ENCODE data around the gene GRIA4.
A peak's percentile ranks its signal among the peaks of the same experiment; 100 is the strongest.

The GRIA4 gene

DNA sequence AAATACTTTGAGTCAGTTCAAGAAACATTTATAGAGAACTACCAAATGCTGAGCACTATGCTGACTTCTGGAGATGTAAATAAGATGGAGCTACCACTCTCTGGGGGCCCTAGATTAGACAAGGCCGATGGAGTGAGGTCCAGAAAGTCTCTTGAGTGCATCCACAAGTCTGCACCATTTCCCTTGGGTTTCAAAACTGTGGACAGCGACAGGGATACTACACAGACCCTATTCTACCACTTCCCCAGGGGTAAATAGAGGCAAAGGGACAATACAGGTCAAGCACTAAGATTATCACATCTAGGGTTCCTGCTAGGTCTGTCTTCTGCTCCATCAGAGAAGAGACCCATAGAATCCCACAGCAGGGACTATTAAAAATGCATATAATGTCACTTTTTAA lies 183.2 kb downstream of the GRIA4 start:
- DNase-seq = no peak

DNA sequence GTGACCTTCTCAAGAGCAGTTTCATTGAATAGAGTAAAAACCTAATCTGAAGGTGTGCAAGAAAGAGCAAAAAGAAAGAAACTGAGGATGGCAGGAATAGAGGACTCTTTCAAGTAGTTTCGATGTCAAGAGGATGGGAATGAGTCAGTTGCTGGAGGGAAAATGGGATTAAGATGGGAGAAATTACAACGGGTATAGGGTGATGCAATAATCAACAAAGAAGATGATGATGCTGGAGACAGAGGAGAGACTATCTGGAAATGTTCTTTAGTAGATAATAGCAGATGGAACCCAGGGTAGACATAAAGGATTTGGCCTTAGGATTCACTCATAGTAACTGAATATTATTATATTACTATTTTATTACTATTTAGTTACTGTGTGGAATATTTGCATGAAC lies 189.4 kb downstream of the GRIA4 start:
- DNase-seq = no peak

DNA sequence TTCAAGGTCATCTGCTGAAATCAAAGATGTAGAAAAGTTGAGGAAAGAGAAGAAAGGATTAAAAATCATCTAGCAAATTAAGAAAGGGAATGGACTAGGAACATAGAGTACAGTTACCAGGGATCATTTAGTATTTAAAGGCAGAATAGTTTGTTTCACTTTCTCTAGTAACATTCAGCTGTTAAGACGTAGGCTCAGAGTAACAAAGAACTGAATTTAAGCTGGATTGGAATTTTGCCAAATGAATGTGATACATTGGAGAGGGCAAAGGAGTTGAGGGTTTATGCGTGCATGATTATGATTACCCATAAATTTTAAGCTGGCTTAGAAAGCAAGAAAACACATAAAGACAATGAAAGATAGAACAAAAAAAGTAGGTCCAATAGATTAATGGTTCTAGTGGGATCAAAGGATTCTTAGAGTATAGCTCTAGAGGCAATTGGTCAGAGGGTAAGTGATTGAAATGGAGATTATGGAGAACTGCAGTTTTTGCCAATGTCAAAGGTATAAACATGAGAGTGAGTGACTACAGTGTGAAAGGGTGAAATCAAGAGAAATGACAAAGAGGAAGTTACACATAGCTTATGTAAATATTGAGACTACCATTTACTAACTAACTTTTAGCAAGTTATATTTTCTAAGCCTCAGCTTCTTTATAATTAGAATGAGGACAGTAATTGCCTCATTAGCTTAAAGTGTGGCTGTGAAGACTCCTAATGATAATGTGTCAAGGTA lies 190.0 kb downstream of the GRIA4 start:
- DNase-seq = no peak

DNA sequence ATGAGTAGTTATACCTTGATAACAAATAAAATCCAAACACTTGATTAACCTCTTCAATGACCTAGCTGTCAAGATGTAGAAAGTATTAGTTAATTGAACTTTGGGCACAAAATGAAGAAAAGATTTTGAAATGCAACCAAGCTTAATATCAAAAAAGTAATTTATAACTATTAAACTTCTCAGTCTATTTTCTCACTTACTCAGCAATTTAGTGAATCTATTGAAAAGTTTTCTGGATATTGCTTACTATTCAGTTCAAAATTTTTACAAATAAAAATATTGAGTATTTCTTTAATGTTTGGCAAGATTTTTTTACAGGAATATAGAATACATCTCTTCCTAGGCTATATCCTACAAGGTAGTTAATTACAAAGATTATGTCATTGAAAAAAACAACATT lies 192.5 kb downstream of the GRIA4 start:
- no peak for DNase-seq

DNA sequence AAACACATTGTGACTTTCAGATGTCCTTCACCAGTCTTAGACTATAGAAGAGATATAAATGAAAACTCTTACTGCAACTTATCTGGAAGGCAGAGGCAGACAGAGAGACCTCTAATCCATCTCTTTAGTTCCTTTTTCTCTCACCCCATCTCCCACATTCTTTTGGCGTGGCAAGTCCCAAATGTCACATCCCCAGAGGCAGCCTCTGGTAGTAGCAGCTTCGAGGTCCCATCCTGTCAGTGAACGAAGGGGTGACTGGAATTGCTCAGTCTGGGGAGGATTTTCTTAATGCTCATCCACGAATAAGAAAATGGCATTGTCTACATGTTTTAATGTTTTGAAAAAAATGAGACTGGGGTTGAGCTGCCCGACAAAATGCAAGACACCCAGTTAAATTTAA lies 201.4 kb downstream of the GRIA4 start:
- no peak for DNase-seq

DNA sequence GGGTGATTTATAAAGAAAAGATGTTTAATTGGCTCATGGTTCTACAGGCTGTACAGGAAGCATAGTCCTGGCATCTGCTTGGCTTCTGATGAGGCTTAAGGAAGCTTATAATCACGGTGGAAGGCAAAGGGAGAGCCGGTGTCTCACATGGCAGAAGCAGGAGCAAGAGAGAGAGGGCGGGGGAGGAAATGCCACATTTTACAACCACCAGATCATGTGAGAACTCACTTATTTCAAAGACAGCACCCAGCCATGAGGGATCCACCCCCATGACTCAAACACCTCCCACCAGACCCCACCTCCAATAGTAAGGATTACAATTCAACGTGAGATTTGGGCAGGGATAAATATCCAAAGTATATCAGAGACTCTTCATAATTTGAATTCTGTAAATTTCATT lies 211.5 kb downstream of the GRIA4 start:
- no peak for DNase-seq

DNA sequence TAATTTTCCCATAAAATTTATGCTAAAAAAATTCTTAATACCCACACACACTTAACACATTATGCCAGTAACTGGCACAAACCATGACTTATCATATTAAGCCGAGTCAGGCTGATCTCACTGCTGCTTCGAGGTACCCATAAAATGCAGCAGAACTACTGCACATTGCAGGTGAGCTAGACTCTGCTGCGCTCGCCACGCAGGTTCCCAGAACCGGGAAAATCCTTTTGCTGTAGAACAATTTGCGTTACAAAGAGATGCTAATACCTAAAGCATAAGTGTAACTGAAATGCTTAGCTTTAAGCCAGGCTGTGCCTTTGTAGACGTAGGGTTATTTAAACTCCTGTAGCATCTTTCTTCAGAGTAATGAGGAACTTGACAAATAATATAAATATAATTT lies 211.9 kb downstream of the GRIA4 start:
- no peak for DNase-seq

DNA sequence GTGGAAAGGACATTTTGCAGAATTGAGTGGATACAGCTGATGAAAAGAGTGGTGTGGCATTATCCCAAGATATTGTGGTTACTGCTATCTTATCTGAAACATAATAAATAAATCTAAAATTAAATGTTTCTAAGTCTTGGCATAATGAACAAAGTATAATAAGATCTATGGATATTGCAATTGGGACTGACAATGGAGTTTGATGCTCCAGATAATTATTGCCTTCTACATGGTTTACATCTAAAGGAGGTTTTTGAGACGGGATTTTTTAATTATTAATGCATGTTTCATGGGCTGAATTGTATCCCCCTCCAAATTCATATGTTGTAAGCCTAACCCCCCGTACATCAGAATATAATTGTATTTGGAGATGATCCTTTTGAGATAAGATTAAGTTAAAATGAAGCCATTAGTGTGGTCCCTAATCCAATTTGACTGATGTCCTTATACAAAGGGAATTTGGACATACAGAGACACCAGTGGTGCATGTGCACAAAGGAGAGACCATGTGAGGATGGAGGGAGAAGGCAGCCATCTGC lies 213.7 kb downstream of the GRIA4 start:
- DNase-seq = no peak

DNA sequence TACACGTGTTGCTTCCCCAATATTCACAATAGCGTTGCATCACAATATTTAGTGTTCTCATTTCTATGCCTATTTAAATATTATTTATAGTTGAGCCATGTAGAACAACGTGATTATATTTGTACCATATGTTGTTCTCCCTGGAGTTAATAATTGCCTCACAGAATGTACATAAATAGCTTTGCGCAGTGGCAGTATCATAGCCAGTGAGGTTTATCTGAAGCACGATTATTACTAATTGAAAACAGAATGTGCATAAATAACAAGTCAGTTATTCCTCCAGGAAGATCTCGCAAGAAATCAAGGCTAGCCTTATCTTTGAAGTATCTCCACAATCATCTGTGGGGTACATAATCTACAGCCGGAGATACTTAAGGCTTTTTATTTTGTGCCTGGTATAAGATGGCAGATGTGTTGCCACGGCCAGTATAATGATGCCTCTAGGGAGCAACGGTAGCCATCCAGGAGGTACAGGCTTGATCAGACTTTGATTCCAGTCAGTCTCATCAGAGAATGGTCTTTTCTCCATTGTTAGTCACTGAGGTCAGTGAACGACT lies 214.7 kb downstream of the GRIA4 start:
- DNase-seq = no peak

DNA sequence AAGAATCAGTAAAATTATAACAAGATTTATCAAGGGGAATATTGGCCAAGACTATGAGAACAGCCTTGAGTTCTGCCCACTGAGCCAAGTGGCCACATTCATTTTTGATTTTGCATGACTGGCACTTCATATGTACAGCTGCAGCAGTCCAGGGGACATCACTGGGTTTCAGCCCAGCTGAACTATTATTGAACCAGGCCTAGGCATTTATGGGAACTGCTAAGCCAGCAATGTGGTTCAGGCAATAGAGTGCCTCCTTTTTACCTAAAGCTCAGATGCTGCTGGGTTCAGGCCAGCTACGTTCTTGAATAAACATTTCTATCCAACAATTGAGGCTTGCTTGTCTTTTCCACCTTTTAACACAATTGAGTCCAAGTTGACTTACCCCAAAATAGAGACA lies 215.3 kb downstream of the GRIA4 start:
- DNase-seq = no peak

DNA sequence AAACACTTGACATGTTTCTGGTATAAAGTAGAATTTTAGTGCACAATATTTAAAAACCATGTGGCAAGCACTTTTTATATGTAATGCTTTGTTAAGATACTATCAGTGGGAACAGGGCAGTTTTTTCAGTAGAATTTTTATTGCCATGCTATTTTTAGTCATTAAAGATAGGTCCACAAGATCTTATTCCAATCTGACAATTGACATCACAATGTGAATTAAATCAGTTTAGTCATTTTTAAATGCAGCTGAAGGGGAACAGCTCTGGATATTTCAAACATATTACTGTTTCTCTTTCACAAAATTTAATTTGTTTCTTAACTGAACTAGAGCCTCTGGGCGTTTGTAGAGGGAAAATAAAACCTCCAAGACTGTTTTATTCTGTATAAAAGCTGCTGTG lies 218.0 kb downstream of the GRIA4 start:
- DNase-seq = no peak

DNA sequence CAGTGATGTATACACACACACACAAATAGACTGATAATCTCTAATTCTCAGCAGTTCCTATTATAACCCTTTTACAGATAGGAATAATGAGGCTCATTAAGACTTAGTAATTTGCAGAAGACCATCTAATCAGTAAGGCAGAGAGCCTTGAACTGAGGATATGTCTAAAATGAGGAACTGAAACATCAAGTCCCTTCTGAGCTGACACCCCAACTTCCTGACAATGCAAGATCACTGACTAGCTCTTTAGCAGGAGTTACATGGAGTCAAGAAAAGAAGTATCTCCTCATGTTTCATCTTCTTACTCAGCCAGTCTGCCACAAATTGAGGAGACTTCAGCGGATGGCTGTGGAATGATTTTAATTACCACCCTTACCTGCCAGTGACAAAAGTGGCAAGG lies 219.2 kb downstream of the GRIA4 start:
- DNase-seq = no peak

DNA sequence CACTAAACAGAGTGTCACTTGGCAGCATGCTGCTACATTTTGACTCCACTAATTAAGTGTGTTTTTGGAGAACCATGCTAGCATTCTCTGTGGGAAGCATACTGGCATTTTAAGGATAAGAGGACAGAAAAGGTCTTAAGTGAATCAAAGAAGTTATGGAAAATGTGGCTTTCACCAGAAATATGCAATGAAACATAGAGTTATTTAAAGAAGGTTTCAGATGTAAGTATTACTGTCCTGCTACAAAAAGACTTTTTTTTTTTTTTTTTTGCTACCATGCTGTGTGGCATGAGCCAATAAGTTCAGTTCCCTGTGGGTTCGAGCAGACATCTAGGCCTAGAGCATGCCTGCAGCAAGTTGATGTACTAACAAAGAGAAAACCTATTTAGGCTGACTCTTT lies 224.6 kb downstream of the GRIA4 start:
- DNase-seq = no peak

DNA sequence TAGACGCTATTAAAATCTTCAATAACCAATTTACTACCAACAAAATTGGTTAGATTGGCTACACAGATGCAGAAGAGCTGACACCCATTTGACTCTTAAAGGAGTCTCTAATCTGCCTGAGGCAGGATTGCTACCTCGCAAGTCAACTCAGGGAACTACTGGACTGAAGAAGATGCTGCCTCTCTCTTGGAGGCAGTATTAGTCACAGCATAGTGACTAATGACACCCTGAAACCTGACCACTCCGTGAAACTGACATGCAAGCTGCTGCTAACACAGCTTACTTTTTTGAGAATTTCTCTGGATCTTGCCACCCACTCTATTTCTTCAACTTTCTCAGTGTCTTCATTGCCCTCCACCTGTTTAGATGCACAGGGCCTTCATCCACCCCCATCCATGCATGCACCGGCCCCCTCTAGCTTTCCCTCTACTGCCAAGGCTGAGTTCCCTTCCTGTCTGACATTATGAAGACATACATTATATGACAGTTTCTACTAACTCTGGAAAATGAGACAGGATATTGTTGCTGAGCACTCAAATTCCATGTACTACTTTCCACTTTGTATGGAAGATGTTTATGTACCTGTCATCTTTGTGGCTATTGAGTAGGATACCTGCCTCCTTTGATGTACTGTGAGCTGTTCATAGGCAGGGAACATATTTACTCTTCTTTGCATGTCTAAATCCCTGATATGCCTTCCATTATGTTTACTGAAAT lies 229.0 kb downstream of the GRIA4 start:
- peak; percentile 58 for DNase-seq

DNA sequence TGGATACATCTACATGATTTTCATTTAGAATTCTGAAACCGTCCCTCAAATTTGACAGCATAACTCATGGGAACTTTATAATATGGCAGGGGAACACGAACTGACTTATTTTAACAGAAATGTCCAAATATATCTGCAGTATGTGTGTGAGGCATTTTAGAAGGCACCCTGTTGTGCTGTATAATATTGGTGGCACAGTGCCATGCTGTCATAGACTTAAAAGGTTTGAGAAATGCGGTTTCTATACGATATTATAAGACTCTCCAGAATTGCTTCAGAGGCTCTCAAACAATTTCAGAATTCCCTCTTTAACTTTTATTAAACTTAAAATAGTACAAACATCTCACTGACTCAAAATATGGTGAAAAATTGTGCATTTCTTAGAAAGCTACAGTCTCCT lies 230.5 kb downstream of the GRIA4 start:
- DNase-seq = no peak

DNA sequence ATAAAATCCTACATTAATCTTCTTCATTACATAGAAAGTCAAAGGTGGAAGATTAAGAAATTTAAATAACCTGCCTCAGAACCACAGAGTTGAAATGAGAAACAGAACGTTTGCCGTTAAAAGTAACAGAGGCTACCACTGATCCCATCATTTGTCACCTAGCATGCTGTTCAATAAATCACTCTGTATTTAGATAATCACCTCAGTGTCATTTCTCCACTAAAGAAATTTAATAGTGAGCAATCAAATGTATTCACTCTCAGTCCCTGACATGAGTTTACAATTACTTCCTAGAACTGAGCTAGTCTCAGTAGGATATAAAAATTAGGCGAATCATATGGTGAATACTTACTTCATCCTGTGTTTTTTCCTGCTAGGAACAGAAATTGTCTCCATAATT lies 242.5 kb downstream of the GRIA4 start:
- DNase-seq = no peak

DNA sequence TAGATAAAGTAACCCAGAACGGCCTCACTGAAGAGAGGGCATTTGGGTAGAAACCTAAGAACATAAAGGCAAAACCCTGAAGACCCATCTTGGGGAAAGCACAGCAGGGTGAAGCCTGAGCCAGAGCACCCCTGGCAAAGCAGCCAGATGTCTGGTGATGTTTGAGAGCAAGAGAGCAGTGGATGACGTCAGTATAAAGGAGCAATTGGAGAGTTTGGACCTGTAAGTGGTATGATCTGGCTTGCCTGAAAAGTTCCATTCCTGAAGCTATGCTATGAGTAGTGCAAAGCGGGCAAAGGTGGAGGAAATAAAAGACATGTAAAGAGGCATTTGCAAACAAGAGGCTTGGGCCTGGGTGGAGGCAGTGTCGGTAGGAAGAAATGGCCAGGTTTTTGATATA lies 244.4 kb downstream of the GRIA4 start:
- DNase-seq = no peak

DNA sequence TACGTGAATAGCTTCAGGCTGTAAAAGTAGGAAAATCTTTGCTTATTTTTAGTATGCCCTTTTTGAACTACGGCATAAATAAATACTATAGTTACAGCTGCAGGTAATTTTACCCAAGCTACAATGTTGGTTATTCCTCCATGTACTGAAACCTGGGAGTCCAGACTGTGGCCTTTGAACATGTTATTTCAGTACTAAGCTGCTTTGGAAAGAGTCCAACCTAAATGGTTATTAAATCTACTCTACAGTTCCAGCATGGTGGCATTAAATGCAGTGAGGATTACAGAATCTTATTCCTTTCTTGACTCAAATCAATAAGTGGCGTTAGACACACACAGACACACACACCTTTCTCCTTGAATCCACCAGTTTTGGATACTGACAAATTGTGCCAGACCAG lies 247.1 kb downstream of the GRIA4 start:
- DNase-seq = no peak

DNA sequence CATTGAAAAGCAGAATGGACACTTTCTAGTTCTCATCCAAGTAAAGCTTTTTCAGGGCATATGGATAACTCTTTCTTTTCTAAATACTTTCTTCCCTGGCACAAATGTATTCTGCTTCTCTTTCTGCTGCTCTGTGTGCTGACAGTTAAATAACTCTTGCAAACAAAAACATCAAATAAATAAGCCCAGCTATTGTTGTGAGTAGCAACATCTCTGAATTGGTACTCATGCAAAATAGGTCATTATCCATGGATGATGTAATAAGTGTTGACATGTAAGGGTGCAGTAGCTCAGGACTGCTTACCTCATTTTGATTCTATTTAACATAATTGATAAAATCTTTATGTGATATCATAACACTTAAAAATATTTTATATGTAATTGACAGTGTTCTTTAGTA lies 247.9 kb downstream of the GRIA4 start:
- DNase-seq = no peak

DNA sequence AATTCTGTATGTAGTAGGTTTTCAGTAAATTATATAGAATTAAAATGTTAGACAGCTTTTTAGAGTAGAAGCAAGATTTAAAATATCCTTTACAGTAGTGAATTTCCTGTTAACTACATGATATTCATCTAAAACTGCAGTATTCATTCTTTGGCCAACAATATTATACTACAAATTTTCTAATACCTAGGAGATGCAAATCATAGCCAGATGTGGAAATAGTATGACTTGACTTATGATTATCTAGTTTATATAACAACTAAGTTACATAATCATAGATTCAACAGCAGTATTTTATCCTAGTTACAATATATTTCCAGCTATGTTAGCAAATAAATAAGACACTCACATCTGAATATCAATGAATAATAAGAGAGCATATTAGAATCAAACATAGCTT lies 249.0 kb downstream of the GRIA4 start:
- no peak for DNase-seq

DNA sequence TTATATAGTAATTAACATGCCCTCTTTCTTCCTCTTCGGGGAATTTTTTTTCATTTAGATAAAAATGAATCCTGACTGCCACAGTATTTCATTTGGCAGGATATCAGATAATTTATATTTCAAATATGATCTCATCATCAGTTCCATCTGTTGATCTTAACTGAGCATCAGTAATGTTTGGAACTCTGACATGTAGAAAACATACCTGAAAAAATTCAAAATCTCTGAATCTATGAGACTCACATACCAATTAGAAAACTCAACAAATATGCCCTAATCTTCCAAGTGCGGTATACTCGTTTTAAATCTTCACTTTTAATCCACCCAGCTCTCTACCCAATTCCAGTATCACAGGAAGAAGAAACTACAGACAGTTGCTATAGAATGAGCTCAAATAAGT lies 250.2 kb downstream of the GRIA4 start:
- DNase-seq = no peak

DNA sequence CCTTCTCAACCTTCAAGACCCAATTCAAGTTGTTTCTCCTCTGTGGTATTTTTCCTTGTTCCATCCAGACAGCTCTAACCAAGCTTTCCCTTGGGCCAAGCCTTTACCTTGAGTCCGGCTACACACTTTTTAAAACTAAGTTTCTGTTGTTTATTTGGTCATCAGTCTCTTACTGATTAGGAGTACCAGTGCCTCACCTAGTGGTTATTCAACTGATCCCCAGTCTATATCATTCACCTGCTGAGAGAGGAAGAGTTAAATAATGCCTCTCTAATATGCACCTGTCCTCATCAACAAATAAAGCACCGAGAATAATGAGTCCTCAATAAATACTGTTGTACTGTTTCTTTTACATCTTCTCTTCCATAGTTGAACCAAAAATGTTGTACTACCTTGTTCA lies 251.4 kb downstream of the GRIA4 start:
- no peak for DNase-seq

DNA sequence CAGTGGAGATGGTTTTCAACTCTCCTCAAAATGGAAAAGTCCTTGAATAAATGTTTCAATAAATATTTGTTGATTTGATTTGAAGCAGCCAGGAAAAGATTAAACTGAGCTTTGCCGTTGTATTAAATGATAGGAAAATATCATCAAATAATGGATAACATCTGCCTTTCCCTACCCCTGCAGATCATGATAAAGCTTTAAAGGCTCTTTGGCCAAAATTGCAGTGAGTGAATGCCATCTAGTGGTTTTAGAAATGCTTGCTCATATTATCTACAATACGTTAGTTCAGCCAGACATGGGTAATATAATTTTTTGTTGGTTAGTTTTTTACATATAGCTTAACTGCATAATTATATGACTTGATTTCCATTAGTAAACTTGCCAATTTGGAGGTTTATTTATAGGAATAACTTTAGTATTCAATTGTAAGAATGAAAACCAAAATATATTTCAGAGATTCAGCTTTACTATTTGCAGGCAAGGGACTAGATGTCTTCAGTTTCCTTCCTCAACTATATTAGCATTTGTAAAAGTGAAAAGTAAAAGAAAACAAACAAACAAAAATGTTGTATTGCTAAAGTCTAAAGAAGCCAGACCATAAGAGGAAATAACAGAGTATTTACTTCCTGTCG lies 253.0 kb downstream of the GRIA4 start:
- DNase-seq = peak; percentile 58

DNA sequence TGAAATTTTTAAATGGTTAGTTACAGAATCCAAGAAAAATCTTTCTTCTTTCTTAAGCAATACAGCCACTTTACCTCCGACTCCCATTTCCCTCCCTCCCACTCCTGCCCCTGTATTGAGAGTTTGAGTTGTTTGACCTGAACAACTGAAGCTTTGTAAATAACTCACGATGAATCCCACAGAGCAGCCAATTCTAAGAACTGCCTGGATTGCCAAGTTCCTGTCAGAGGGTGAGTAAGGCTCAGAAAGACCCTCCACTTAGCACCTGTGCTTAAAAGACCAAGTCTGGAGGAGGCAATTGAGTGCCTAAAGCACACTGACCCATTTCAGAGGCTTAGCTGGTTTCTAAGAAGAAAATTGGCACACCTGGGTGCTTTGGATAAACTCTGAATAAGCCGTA lies 253.7 kb downstream of the GRIA4 start:
- no peak for DNase-seq
